Vagina (tissue), 2 donors: ENCODE measurements around the gene WARS2. TPM values are rescaled to one million over a fixed set of nuclear protein-coding genes. Genes with fewer than 3 reads are reported as not detected.

Experiments used
- DNase-seq, 2 donors: peaks; one replicate each; pipeline ENCODE4 v3.0.0-alpha.2; 2017; ENCODE audit errors: extremely low spot score in 2 of 2
- H3K27ac ChIP-seq: fragments of 200-600 bp; sonication (generic); one replicate; pipeline ENCODE4 v1.5.1; 2019
- H3K27me3 ChIP-seq: fragments of 200-600 bp; sonication (generic); one replicate; pipeline ENCODE4 v1.5.1; 2019
- H3K36me3 ChIP-seq, 2 donors: fragments of 200-600 bp; sonication (generic); one replicate each; pipeline ENCODE4 v1.5.1; 2017 to 2019
- H3K4me1 ChIP-seq: fragments of 200-600 bp; sonication (generic); one replicate; pipeline ENCODE4 v1.5.1; 2019
- H3K4me3 ChIP-seq, 2 donors: fragments of 200-600 bp; sonication (generic); 1 replicate in 1 of 2; 2 replicates in 1 of 2; pipeline ENCODE4 v1.5.1; 2016 to 2019
- H3K9me3 ChIP-seq: fragments of 200-600 bp; sonication (generic); one replicate; pipeline ENCODE4 v1.5.1; 2019
- POLR2A ChIP-seq, 2 donors: fragments of 450-650 bp; IDR thresholded peaks; one replicate each; pipeline ENCODE4 v1.6.1; 2017; ENCODE audit warnings: antibody characterized with exemption in 2 of 2, mild to moderate bottlenecking in 2 of 2, moderate library complexity in 2 of 2
- POLR2AphosphoS5 ChIP-seq, 2 donors: sonication (generic); formaldehyde crosslinking; IDR thresholded peaks; one replicate each; pipeline ENCODE4 v1.9.0; 2017; ENCODE audit warnings: antibody characterized with exemption in 2 of 2, mild to moderate bottlenecking in 2 of 2, low read depth in 1 of 2; ENCODE audit not compliant: insufficient read depth in 1 of 2
- intact Hi-C: fragments of 100-400 bp; cut with DNase I; formaldehyde crosslinking; loops from one replicate; pipeline ENCODE4 v1.15.1; 2023
- total RNA-seq: library from RNA; depleted of rRNA; stranded (reverse); fragments of >200 nt; gene quantifications from one replicate; pipeline ENCODE4 v1.2.3, GENCODE V29; 2016
- TF ChIP-seq, protein P1 (sequence below), 3 experiments: fragments of 450-650 bp in 2 of 3; fragments of 200-600 bp in 1 of 3; sonication (generic) in 1 of 3; IDR thresholded peaks; one replicate each; pipeline ENCODE4 v1.5.1; 2017 to 2019; ENCODE audit warnings: antibody characterized with exemption in 3 of 3, mild to moderate bottlenecking in 2 of 3, moderate library complexity in 2 of 3

Gene WARS2
- total RNA-seq, 1 donor from 2014 or later: 8.3 TPM

DNA sequence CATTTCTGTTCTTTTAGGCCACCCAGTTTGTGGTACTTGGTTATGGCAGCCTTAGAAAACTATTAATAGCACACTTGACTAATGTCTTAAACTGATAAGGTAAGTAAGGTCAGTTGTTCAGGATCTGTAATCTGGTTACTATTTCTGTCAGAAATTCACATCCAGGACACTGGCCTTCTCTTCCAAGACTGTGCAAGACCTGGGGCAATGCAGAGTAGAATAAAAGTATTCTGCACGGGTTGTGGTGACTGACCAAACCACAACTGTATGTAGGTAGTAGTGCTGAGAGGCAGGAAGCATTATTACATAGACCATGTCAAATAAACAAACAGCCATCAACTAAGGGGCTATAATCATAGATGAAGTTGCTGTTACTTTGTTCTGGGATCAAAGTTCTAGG, 46.7 kb downstream of the WARS2 start:
- TF ChIP-seq POLR2A (IDR thresholded peaks at IDR 0.05) (no peak), POLR2AphosphoS5 (IDR thresholded peaks at IDR 0.05; ENCODE audit: insufficient read depth in 1 of 2, low read depth in 1 of 2) (no peak)
- TF ChIP-seq, protein P1, sequence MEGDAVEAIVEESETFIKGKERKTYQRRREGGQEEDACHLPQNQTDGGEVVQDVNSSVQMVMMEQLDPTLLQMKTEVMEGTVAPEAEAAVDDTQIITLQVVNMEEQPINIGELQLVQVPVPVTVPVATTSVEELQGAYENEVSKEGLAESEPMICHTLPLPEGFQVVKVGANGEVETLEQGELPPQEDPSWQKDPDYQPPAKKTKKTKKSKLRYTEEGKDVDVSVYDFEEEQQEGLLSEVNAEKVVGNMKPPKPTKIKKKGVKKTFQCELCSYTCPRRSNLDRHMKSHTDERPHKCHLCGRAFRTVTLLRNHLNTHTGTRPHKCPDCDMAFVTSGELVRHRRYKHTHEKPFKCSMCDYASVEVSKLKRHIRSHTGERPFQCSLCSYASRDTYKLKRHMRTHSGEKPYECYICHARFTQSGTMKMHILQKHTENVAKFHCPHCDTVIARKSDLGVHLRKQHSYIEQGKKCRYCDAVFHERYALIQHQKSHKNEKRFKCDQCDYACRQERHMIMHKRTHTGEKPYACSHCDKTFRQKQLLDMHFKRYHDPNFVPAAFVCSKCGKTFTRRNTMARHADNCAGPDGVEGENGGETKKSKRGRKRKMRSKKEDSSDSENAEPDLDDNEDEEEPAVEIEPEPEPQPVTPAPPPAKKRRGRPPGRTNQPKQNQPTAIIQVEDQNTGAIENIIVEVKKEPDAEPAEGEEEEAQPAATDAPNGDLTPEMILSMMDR (IDR thresholded peaks at IDR 0.05): no peak
- no peaks in the 10 kb centered on the region for H3K4me1 ChIP-seq

DNA sequence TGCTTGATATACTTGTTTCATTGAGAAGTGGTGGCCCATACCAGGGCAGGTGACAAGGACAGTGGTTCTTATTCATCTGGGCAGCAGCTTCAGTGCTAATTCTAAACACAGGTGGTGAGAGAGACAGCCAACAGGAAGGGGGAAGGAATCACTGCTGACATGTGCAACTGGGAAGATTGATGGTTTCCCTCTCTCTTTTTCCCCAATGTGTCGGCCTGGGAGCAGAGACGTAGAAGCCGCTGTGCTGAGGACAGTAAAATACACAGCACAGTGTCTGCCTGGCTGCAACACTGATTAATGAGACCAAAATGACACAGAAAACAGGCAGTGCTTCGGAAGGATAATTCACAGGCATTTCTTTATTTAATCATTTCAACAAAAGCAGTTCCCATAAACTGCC, 48.8 kb downstream of the WARS2 start:
- Histone ChIP-seq H3K36me3 (no peaks in the 10 kb centered on the region), H3K4me1 (no peaks in the 10 kb centered on the region), H3K9me3 (no peaks in the 10 kb centered on the region), H3K27ac (no peak overlapping the region), H3K27me3 (no peaks in the 10 kb centered on the region), H3K4me3 (no peak overlapping the region)
- no peak for DNase-seq
- no peak for TF ChIP-seq POLR2AphosphoS5 (IDR thresholded peaks at IDR 0.05; ENCODE audit: insufficient read depth in 1 of 2, low read depth in 1 of 2)
- TF ChIP-seq, protein P1 (IDR thresholded peaks at IDR 0.05): no peak
- no peak for TF ChIP-seq POLR2A (IDR thresholded peaks at IDR 0.05)
- intact Hi-C loops: no loop called here

More for the DNA sequence above, 46.7 kb downstream of the WARS2 start:
- no peaks in the 10 kb centered on the region for H3K36me3 ChIP-seq
- no peaks in the 10 kb centered on the region for H3K27me3 ChIP-seq
- DNase-seq: no peak
- no peak overlapping the region for H3K4me3 ChIP-seq
- no peak overlapping the region for H3K27ac ChIP-seq
- intact Hi-C loops: no loop called here
- no peaks in the 10 kb centered on the region for H3K9me3 ChIP-seq

DNA sequence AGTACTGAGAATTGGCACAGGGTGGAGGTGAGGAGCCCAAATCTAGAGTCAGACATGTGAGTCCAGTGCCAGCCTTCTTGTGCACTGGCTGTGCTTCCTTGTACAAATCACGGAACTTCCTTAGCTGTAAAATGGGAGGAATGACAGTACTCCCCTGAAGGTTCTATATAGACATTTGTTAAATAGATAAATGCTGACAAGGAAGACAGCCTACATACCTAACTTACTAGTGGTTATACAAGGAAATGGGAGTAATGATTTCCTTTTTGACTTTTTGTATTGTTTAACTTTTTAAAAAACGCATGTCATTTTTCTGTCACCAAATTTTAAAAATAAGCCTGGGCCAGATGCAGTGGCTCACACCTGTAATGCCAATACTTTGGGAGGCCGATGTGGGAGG, 50.2 kb downstream of the WARS2 start:
- DNase-seq: no peak
- intact Hi-C loops: no loop called here

DNA sequence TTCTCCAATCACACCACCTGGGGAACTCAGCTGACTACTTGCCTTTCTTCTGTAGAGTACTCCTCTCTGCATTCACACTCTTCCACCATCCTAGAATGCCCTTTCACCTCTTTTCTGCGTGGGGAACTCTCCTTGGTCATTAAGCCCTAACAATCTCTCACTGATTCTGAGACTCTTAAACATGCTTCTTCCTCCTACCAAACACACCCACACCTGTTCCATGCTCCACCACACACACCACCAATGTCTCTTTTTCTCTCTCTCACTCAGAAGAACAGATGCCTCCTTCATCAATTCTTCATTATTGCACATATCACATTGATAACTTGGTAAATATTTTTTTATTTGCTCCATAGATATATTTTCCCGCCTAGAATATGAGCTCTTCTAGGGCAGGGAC, 53.6 kb downstream of the WARS2 start:
- intact Hi-C loops: no loop called here
- Histone ChIP-seq H3K4me1 (no peaks in the 10 kb centered on the region), H3K27me3 (no peaks in the 10 kb centered on the region), H3K4me3 (no peak overlapping the region), H3K36me3 (no peaks in the 10 kb centered on the region), H3K27ac (no peak overlapping the region), H3K9me3 (no peaks in the 10 kb centered on the region)
- no peak for DNase-seq
- no peak for TF ChIP-seq POLR2A (IDR thresholded peaks at IDR 0.05)
- no peak for TF ChIP-seq POLR2AphosphoS5 (IDR thresholded peaks at IDR 0.05; ENCODE audit: insufficient read depth in 1 of 2, low read depth in 1 of 2)
- TF ChIP-seq, protein P1 (IDR thresholded peaks at IDR 0.05): no peak

More for the DNA sequence above, 50.2 kb downstream of the WARS2 start:
- Histone ChIP-seq H3K36me3 (no peaks in the 10 kb centered on the region), H3K4me1 (no peaks in the 10 kb centered on the region), H3K27me3 (no peaks in the 10 kb centered on the region), H3K4me3 (no peak overlapping the region), H3K27ac (no peak overlapping the region), H3K9me3 (no peaks in the 10 kb centered on the region)
- TF ChIP-seq, protein P1 (IDR thresholded peaks at IDR 0.05): no peak
- no peak for TF ChIP-seq POLR2A (IDR thresholded peaks at IDR 0.05)
- no peak for TF ChIP-seq POLR2AphosphoS5 (IDR thresholded peaks at IDR 0.05; ENCODE audit: insufficient read depth in 1 of 2, low read depth in 1 of 2)

DNA sequence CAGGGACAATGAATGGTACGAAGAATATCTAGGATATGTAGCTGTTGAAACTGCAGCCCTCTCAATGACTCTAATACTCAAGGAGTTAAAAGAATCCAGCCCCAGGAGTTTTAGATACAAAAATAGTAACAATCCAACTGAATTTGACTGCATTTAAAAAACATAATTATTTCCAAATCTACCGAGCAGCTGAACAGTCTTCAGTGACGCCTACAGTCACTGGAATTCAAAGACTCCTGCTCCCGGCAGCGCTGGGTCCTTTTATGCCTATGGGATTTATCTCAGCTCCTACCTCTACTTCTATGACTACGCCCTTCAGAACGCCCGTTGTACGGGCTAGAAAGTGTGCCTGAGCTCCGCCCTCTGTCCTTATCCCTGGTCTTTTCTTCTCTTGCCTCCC, 55.7 kb downstream of the WARS2 start:
- intact Hi-C loops: no loop called here
- Histone ChIP-seq H3K4me1 (peaks cover 6% of the 10 kb centered on the region), H3K27me3 (no peaks in the 10 kb centered on the region), H3K36me3 (no peaks in the 10 kb centered on the region), H3K27ac (no peak overlapping the region), H3K4me3 (no peak overlapping the region), H3K9me3 (no peaks in the 10 kb centered on the region)
- TF ChIP-seq, protein P1 (IDR thresholded peaks at IDR 0.05): no peak
- TF ChIP-seq POLR2AphosphoS5 (IDR thresholded peaks at IDR 0.05; ENCODE audit: insufficient read depth in 1 of 2, low read depth in 1 of 2) (no peak), POLR2A (IDR thresholded peaks at IDR 0.05) (no peak)
- DNase-seq: no peak
